NCI-H510A treated with DMSO at 0.1 percent for 48 hours (cell line): ENCODE data around the gene CLSTN2.

Experiments
- DNase-seq: peaks from one replicate; lab custom pipeline; 2025; lab: John Stamatoyannopoulos, UW

The CLSTN2 gene

DNA sequence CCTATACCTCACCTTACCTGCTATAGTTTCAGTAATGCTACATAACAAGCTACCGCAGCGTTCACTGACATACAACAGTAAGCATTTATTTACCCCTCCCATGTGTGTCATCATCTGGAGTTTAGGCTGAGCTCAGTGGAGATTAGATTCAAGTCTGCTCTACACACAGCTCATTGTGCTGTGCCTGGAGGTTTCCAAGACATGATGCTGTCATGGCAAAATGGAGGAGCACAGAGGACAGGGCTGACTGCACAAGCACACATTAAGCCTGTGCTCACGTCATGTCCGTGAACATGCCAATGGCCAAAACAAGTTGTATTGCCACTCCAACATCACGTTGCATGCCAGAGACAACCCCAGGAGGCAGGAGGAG, 409.1 kb downstream of the CLSTN2 start:
- DNase-seq = peak; percentile 58

DNA sequence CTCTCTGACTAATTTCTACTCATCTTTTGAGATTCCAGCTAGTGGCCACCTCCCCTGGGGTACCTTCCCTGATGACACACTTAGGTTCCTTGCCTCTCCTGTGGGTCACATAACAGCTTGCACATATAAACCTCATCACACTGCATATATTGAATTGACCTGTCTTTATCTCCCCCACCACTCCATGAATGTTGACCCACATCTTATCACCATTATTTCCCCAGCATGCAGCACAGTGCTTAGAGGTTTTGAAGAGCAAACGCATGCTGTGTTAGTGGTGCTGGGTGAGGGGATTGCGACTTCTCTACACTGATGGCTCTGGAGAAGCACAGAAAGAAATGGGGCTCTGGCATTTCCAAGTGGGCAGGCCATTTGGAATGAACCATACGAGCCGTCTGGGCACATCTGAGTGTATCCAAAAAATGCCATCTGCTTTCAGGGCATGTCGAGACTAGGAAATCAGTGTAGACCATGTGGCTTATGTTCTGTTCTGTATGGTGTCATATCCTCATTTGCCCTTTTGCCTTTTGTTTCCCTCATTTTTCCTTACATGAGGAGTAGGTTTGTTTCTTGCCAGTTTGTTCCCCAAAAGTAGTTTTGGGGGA, 409.7 kb downstream of the CLSTN2 start:
- no peak for DNase-seq

DNA sequence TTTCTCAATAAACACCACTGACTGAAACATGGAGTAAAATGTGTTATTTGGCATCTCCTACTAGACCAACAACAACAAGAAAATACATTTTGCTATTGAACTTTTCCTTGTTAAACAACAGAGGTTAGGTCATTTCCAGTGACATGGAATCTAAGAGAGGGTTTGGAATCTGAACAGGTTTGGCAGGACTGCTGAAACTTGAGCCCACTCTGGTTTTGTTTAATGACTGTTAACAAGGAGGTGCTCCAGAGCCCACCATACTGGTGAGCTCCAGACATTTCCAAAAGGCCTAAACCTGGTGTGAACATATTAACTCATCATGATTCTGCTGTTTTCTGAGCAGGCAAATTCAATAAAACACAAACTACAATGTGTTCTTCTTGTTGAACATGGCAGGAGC, 412.2 kb downstream of the CLSTN2 start:
- DNase-seq = peak; percentile 28

DNA sequence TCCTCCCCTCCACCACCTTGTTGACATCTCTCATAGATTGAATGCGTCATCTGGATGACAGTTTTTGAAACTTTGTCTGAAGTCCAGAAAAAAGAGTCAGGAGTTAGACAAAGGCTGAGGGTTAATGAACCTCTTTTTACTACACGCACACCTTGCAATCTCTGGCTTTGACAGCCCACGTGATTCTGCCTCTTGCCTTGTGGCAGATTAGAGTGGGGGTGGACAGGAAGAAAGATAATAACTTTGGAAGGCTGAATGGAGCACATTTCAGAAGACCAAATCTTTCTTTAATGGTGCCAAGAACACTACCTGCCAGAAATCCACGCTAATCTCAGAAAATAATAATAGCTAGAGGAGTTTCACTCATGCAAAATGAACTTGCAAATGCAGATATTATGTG, 415.0 kb downstream of the CLSTN2 start:
- no peak for DNase-seq

DNA sequence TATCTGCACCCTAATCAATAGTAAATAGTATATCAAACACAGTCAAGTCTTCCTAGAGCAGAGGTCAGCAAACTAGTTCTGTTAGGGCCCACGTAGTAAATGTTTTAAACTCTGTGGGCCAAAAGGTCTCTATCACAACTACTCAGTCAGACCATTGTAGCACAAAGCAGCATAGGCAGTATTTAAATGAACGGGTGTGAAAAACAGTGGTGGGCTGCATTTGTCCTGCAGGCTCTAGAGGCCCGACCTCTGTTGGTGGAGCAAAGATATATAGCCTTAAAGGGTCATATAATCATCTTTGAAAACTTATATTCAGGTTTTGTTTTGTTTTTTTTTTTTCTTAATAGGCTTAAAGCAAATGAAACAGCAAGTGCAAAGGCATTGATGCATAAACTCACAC, 416.5 kb downstream of the CLSTN2 start:
- no peak for DNase-seq

DNA sequence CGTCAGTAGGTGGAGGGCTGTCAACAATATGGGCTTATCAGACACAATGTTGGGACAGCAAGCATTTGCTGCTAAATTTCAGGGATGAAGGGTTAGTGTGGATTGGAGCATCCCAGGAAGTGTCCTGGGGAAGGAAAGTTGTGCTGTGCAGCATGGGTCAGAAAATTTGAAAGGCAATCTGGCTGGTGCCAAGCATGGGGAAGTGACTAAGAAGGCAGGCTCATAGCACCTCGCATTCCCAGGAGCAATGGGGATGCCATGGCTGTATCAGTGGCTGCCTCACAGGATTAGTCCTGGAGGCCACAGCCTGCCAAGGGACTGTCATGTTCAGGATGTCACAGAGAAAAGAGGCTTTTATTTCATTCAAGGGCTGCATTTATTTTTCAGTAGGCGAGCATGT, 420.5 kb downstream of the CLSTN2 start:
- no peak for DNase-seq

DNA sequence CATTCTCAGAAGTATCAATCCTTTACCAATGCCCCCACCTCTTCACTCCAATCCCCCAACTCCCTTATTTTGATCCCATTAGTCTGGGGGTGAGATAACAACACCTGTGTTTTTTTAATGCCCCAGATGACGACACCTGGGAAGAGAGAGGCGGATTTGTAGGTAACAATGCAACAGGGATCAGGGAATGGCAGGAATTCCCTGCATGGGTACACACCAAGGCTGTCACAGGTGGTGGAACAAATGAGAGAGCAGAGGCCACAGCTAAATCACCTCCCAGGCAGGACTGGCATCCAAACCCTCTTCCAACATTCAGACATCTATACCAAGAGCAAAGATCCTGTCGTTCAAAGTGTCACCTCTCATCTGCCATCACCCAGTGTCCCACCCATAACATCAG, 423.7 kb downstream of the CLSTN2 start:
- no peak for DNase-seq

DNA sequence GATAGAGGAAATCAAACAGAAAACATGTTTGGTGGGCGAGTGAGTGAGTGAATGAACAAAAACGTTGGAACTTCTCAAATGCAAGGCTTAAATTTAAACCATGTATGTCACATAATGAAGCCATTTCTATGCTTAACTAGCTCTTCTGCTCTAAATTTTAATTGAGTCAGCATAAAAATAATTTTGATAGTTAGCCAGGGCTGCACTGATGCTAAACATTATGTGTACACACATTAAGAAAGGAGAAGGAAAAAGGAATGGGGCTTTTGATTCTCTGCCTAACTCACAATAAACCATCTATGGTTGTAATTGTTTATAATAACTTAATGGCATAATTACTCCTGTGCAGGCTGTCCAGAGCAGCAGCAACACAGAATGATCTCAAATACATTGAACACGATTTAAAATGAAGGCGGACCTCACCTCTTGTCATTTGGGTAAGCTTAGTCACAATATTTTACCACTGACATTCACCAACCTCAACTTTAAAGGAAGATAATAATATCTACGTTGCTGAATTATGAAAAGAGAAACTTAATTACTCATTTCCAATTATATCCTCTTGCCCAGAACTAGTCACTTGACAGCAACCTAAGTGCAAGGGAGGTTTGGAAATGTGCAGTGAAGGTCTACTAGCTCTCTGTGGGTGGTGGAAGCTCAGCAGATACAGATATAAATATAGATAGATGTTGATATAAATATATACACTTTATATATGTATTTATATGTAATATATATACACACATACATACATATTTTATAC, 424.4 kb downstream of the CLSTN2 start:
- no peak for DNase-seq

DNA sequence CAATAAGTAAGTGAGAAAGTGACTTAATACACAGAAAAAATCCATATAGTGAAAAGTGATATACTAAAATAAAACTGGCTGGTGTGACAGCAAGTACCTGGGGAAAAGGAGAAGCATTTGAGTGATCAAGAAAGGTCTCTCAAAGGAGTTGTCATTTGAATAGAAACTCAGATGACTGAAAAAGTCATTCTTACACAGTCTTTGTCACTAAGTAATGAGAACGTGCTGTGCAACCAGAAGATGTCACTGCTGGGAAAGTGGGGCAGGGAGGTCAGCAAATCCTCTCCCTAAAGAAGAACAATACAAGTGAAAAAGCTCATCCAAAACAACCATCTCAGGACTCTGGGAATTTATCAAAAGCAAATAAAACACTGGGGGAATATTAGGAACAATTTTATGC, 425.3 kb downstream of the CLSTN2 start:
- DNase-seq = no peak

DNA sequence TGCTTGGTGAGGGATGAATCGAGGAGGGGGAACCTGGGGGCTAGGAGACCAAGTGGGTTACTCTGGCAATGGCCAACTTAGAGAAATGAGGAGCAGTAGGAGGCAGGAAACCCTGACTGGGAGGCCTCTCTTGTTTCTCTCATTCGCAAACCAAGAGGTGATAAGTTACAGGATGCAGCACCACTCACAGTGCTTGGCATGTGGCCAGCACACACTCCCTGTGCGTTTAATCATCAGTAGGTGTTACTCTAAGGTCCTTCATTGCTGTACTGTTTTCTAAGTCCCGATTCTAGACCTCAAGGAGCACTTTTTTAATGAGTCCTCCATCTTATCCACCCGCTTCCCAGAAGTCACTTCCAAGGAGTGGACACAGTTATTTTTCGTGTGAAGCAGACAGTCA, 428.8 kb downstream of the CLSTN2 start:
- peak; percentile 55 for DNase-seq

DNA sequence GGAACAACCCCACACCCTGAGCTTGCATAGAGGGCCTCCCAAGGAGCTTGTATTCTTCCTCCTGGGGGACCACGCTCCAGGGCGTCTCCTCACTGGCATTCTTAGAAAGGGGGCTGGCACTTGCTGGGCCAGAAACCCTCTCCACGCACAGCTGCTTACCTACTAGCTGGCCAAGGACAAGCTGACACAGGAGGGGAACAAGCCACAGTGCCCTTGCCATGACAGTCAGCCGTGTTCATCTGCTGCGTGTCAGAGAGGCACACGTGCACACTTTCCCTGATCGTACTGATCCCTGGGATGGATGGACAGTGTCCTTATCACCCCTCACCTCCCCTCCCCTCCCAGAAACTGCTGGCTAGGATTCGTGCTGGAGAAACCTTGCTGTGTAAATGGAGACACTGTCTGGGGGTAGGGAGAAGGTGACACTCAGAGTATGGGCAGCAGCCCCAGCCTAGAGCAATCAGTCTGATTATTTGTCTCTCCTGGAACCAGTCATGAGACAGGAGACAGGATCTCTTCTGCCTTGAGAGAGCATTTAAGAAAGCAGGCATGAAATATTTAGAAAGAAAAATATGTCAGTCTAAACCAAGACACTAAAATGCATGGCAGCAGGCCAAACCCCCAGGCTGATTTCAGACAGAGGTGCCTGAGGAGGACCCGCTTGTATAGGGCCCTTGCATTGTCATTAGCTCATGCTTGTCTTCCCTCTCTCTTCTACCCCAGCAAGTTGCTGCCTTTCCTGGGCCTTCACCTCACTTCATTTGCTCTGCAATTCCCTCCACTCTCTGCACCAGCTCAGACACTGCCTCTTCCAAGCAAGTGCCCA, 431.1 kb downstream of the CLSTN2 start:
- no peak for DNase-seq

DNA sequence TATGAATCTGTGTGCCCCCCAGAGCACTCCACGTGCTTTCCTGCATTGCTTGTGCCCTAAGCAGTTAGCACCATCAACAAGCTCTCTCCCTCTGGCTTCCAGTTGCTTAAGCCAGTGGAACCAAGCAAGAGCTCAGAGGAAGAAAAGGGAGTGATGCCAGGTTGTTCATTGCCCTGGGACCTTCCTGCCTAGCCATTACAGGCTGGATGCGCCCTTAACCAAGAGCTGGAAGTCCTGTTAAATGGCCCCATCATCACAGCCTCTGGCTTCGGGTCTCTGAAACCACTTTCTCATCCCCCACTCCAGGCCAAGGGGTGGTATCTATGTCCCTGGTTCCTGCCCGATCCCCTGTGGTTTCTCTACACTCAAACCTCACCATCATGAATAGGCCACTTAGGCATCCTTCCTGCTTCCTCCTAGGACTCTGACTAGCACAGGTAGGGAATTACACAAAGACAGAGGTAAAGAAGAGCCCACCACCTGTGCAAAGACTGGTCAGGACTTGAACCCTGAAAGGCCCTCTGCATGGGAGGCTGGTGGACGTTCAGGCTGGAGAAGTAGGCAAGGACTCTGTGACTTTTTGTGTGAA, 433.3 kb downstream of the CLSTN2 start:
- no peak for DNase-seq

DNA sequence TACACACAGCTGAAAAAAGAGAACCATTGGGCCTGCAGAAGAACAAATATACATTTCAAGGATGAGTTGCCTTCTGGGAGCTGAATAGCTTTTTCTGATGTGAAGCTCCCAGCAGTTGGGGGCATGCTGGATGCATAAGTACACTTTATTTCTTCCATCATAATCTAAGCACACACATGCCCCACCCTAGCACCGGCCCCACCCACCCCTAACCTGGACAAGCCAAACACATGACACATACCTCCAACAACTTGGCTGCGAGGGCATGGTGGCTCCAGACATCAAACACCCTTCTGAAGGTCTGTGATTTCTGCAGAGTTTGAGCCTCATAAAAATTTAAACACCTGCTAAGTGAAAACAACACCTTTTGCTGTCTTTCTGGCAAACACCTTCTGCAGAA, 435.7 kb downstream of the CLSTN2 start:
- no peak for DNase-seq

DNA sequence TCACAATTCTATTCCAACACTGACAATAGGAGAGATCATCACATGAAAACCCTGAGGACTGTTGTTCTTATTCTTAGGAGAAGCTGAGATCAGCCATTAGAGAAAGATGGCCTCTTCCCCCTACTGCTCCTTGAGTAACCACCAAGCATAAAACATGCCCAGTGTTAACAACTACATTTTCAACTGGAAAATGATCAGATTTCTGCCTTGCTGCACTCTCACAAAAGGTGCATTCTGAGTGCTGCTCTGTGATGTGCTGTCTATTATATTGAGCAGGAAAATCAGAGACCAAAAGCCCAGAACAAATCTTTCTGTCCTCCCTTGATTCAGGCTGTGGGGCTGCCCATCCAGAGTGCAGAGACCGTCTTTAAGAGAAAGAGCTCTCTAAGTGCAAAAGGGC, 438.2 kb downstream of the CLSTN2 start:
- DNase-seq = no peak

DNA sequence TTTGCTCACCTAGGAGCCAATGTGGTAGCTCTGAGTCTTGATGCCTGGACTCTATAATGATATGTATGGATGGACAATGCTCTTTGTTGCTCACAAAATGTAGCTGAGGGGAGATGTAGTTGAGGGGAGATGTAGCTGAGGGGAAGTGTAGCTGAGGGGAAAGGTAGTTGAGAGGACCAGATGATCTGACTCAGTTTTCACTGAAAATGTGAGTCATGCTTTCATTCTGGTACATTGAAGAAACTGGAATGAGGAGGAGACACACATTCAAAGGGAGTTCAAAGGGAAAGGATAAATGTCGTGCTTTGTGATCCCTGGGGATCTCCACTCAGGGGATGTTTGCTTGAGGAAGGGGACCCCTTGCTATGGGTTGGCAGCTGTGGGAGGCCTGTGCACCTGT, 440.0 kb downstream of the CLSTN2 start:
- DNase-seq = no peak

DNA sequence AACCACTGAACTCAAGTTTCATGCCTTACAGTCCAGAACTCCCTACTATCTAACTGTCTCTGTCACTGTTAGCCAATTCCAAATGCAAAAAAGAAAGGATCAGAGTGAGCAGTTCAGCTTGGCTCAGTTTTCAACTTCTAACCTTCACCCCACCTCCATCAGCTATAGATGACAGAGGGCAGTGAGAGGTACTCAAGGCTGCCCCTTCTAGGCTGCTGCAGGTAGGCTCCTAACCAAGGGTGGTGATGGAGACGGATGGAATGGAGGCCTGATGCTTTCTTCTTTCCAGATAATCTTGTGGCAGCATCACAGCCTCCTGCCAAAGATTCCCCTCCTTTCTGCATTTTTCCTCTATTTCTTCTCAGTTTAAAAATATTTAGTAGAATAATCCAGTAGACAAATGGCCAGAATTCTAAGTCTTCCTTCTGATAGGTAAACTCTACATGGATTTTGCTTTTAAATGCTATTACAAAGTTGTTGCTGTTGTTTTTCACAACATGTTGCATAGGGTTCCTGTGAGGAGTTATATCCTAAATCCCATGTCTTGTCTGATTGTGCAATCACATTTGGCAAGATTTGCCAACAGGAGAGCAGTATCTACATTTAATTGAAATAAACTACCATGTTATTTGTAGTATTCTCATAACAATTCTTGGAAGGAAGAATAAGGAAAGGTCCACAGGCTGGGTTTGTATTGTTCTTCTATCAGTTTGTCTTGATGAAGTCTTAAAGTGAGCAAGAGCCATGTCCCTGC, 441.3 kb downstream of the CLSTN2 start:
- no peak for DNase-seq

DNA sequence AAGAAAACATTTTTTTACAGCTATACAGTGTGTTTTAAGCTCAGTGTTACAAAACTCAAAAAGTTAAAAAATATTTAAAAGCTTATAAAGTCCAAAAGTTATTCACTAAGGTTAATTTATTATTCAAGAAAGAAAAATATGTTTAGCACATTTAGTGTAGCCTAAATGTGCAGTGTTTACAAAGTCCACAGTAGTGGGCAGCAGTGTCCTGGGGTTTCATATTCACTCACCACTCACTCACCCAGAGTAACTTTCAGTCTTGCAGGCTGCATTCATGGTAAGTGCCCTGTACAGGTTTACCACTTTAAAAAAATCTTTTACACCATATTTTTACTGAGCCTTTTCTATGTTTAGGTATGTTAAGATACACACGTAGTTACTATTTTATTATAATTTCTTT, 442.7 kb downstream of the CLSTN2 start:
- DNase-seq = no peak

DNA sequence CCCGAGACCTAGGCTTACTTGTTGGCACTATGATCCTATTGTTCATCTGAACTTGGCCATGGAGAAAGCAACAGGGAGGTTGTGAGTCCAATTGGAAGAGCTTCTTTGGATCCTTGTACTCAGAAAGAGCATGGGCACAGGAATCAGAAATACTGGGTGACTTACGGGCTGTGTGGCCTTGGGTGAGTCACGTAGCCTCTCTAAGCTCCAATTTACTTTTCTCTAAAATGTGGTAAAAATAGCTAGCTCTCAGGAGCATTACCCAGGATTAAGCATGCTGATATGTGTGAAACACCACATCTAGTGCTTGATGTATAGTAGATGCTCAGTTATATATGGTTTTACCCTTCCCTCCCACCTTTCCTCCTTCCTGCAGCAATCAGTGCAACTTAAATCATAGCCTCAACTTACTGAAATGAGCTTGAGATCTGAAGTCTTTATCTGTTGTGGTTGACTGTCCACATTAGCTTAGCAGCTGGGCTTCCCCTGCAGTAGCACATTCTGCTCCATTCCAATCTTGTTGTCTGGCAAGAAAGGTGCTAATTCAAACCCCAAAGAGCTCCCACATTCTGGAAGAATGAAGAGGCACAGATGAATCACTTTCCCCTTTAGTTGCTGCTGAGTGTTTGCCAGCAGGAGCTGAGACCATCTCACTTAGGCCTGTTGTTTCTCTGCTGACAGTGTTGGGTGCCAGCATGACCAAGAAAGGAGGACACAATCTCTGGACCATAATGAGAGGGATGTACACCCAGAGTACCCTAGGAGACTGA, 443.8 kb downstream of the CLSTN2 start:
- no peak for DNase-seq

DNA sequence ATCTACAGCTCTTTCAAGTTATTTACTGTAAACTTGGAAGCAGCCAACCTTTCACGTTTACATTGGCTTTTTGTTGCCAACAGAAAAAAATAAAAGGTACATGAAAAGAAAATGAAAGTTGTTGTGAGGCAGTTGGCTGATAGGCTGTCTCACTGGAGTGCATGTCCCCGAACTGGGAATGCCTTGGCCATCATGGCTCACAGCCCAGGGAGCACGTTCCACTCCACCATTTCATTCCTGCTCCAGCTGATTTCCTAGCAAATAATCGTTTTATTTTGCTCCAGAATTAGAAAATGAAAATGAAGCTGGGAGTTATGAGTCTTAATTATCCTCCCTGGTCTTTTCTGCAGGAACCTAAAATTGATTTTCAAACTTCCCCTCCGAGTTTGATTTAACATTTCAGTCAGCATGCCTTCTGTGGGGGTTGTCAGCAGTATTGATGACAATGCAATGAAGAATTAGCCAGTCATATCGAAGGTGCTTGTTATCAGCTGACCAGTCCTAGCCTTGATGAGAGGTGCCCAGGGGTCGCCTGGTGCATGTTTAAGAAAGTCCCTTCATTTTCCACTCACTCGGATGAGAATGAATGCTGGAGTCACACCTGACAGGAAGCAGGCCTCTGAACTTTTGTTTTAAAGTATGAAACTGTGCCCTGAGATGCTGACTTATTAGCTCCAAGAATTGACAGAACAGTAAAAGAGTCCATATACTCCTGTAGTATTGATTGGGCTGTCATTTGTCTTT, 449.2 kb downstream of the CLSTN2 start:
- DNase-seq = no peak

DNA sequence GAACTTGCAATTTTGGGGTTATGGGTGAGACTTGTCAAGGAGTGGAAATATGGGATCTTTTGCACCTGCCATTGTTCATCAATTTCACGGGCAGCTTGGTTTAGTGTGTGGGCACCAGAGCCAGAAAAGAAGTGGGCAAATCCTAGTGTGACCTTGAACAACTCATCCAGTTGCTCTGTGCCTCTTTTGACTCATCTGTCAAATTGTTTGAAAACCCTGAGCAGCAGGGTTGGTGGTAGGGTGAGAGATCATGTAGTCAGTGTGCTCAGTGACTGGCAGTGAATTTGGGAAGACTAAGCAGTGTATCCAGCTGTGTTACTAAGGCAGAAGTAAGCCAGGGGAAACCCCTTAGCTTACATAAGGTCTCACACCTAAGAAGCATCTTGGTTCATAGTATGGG, 449.9 kb downstream of the CLSTN2 start:
- no peak for DNase-seq
